ENCODE results near the gene ID2. TPM values are rescaled to one million over a fixed set of nuclear protein-coding genes. Genes with fewer than 3 reads are reported as not detected.
A peak's percentile ranks its signal among the peaks of the same experiment; 100 is the strongest.

ID2 gene, protein sequence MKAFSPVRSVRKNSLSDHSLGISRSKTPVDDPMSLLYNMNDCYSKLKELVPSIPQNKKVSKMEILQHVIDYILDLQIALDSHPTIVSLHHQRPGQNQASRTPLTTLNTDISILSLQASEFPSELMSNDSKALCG
- 423 and 431 TPM in 2 replicates for total RNA-seq

DNA sequence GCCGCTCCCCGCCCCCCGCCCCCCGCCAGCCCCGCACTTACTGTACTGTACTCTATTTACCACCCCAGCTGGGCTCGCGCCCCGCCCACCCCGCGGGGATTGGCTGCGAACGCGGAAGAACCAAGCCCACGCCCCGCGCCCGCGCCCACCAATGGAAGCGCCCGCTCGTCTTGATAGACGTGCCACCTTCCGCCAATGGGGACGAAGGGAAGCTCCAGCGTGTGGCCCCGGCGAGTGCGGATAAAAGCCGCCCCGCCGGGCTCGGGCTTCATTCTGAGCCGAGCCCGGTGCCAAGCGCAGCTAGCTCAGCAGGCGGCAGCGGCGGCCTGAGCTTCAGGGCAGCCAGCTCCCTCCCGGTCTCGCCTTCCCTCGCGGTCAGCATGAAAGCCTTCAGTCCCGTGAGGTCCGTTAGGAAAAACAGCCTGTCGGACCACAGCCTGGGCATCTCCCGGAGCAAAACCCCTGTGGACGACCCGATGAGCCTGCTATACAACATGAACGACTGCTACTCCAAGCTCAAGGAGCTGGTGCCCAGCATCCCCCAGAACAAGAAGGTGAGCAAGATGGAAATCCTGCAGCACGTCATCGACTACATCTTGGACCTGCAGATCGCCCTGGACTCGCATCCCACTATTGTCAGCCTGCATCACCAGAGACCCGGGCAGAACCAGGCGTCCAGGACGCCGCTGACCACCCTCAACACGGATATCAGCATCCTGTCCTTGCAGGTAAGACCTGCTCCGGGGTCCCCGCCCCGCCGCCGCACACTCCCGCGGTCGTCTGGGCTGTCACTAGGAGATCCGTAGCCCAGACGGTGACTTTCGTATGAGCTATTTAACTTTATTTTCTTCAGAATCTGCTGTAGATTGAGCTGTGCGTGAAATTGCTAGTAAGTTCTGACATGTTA, at the start of gene ID2:
TSS of gene ID2 (plus strand) at position 271 of the 907 bp plus-strand sequence. CDS start at position 381, 110 bp downstream.
- peaks cover 28% of the 10 kb centered on the region for H3K4me1 Mint-ChIP-seq (ENCODE audit: low read depth)
- peak within 1 kb of the TSS; percentile 98 for H3K27ac Mint-ChIP-seq
- H3K9me3 Mint-ChIP-seq, result no peaks in the 10 kb centered on the region
- peaks cover 38% of the 10 kb centered on the region for H3K36me3 Mint-ChIP-seq (ENCODE audit: low read depth)
- DNase-seq (ENCODE audit: low spot score), result peak; percentile 99
- H3K4me3 Mint-ChIP-seq (ENCODE audit: low read depth), result peak within 1 kb of the TSS; percentile 100
- H3K27me3 Mint-ChIP-seq (ENCODE audit: low read depth), result peaks cover 10% of the 10 kb centered on the region
- intact Hi-C loops (cut with micrococcal nuclease), result loop anchor here (1.0 to 10.0 kb wide), 17 partner anchors 74 to 1230 kb away; no protein-coding TSS in a partner anchor

DNA sequence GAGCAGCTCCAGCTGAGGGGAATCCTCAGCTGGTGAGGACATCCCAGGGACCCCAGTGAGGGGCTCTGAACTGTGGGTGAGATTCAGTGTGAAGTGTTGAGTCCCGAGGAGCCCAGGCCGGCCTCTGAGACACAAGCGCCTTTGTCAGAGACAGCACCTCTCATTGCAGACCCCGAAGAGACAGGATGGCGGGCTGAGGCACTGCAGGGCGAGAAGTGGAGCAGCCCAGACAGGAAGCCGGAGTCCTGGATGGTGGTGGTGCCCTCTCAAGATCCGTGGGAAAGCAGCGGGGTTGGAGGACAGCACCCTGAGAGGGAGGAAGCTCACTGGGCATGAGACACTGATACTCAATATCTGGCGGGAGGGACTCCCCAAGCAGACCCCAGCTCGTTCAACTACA, 49.1 kb upstream of the ID2 start:
- H3K27ac Mint-ChIP-seq, result no peak overlapping the region
- intact Hi-C loops (cut with micrococcal nuclease), result no loop called here

DNA sequence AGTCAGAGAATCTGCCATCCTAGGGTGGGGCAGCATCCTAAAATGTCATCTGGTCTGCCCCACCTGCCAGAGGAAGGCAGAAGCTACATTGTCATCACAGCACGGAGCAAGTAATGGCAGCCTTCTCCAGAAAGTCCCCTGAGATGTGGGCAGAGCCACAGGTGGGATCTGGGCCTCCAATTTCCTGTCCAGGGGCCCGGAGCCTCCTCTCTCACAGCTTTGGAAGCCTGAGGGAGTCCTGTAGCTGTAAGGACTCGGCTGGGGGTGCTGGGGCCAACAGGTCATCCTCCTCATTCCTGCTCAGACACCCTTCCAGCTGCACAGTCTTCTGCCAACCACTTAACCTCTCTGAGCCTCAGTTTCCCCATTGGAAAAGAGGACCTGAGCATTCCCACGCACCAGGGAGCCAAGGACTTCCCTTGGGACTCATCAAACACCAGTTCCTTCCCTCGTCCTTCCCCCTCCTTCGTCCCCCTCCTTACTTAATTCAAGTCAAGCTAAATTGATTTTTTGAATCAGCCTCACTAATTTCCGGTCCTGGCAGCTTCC, 48.6 kb upstream of the ID2 start:
- intact Hi-C loops (cut with micrococcal nuclease), result no loop called here
- no peaks in the 10 kb centered on the region for H3K9me3 Mint-ChIP-seq
- H3K4me1 Mint-ChIP-seq (ENCODE audit: low read depth), result peaks cover 2% of the 10 kb centered on the region
- no peak overlapping the region for H3K4me3 Mint-ChIP-seq (ENCODE audit: low read depth)
- peaks cover 26% of the 10 kb centered on the region for H3K27me3 Mint-ChIP-seq (ENCODE audit: low read depth)
- DNase-seq (ENCODE audit: low spot score), result no peak
- no peaks in the 10 kb centered on the region for H3K36me3 Mint-ChIP-seq (ENCODE audit: low read depth)
- H3K27ac Mint-ChIP-seq, result no peak overlapping the region

More for the DNA sequence above, 49.1 kb upstream of the ID2 start:
- Mint-ChIP-seq H3K4me1 (ENCODE audit: low read depth) (peaks cover 2% of the 10 kb centered on the region), H3K9me3 (no peaks in the 10 kb centered on the region), H3K4me3 (ENCODE audit: low read depth) (no peak overlapping the region), H3K36me3 (ENCODE audit: low read depth) (no peaks in the 10 kb centered on the region), H3K27me3 (ENCODE audit: low read depth) (peaks cover 22% of the 10 kb centered on the region)
- DNase-seq (ENCODE audit: low spot score), result no peak

DNA sequence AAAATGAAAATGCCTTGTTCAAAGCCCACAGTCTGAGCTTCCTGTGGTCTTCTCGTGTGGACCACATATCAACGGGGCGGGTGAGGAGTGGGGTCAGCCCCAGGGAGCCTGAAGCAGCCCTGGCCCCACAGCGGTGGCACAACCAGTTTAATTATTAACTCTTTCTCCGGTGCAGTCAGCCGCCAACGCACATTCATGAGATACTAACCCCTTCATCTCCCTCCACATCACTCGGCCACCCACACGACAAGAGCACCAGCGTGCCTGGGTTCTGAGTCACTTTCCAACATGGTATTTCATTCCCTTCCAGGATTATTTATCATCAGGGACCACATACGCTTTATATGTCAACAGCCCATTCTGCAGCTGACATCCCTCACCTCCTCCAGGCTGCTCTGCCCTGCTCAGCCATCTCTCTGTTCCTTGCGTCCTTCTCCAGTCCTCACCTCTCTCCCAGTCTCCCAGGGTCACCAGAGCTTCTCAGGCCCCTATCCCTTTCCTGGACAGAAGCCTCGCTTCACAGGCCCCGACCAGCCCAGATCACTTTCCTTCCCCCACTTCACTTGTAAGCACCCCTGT, 48.0 kb upstream of the ID2 start:
- peaks cover 26% of the 10 kb centered on the region for H3K27me3 Mint-ChIP-seq (ENCODE audit: low read depth)
- H3K4me3 Mint-ChIP-seq (ENCODE audit: low read depth), result no peak overlapping the region
- intact Hi-C loops (cut with micrococcal nuclease), result no loop called here
- no peaks in the 10 kb centered on the region for H3K36me3 Mint-ChIP-seq (ENCODE audit: low read depth)
- H3K27ac Mint-ChIP-seq, result no peak overlapping the region
- no peak for DNase-seq (ENCODE audit: low spot score)
- H3K4me1 Mint-ChIP-seq (ENCODE audit: low read depth), result peaks cover 2% of the 10 kb centered on the region
- no peaks in the 10 kb centered on the region for H3K9me3 Mint-ChIP-seq

DNA sequence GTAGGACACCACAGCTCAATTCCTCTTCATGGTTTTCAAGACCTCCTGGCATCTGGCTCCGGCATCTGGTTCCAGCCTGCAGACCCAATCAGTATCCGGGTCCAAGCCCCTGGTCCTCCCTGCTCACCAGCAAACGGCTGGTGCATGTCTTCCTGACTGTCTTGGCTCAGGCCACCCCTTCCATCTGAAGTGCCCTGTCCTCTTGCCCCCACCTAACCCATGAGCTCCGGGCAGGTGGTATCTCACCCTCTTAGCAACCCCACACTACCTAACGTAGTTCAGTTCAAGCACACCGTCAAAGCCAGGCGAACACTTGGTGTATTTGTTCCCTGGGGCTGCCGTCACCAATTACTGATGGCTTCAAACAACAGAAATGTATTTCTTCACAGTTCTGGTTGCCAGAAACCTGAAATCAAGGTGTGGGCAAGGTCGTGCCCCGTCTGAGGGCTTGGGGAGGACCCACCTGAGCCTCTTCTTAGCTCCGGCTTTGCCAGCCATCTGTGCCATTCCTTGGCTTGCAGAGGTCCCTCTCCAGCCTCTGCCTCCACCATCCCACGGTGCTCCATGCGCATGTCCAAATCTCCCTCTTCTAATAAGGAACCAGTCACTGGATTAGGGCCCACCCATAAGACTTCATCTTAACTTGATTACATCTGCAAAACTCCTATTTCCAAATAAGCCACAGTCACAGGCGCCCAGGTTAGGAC, 47.2 kb upstream of the ID2 start:
- Mint-ChIP-seq H3K4me1 (ENCODE audit: low read depth) (peaks cover 2% of the 10 kb centered on the region), H3K36me3 (ENCODE audit: low read depth) (no peaks in the 10 kb centered on the region), H3K27me3 (ENCODE audit: low read depth) (peaks cover 26% of the 10 kb centered on the region), H3K4me3 (ENCODE audit: low read depth) (no peak overlapping the region), H3K9me3 (no peaks in the 10 kb centered on the region), H3K27ac (no peak overlapping the region)
- DNase-seq (ENCODE audit: low spot score), result no peak
- intact Hi-C loops (cut with micrococcal nuclease), result no loop called here

DNA sequence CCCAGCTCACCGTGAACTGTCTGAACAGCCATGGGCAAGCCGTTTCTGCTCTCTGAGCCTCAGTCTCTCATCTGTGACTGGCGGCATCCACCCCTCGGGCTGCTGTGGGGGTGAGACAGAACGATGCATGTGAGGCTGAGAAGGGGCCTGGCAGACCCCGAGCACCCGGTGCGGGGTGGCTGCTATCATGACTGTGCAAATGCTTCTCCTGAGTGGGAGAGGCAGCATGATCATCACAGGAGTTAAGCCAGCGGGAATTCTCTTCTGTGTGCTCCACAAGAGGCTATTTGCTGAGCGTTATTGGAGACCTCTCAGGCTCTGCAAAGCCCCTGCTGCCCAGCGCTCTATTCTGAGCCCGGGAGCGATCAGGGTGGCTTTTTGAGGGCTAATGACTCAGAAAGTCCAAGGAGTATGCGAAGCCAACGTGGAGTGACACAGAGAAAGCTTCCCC, 45.8 kb upstream of the ID2 start:
- Mint-ChIP-seq H3K27ac (no peak overlapping the region), H3K4me3 (ENCODE audit: low read depth) (no peak overlapping the region), H3K27me3 (ENCODE audit: low read depth) (peaks cover 29% of the 10 kb centered on the region), H3K4me1 (ENCODE audit: low read depth) (peaks cover 2% of the 10 kb centered on the region), H3K9me3 (no peaks in the 10 kb centered on the region), H3K36me3 (ENCODE audit: low read depth) (no peaks in the 10 kb centered on the region)
- DNase-seq (ENCODE audit: low spot score), result no peak
- intact Hi-C loops (cut with micrococcal nuclease), result no loop called here

DNA sequence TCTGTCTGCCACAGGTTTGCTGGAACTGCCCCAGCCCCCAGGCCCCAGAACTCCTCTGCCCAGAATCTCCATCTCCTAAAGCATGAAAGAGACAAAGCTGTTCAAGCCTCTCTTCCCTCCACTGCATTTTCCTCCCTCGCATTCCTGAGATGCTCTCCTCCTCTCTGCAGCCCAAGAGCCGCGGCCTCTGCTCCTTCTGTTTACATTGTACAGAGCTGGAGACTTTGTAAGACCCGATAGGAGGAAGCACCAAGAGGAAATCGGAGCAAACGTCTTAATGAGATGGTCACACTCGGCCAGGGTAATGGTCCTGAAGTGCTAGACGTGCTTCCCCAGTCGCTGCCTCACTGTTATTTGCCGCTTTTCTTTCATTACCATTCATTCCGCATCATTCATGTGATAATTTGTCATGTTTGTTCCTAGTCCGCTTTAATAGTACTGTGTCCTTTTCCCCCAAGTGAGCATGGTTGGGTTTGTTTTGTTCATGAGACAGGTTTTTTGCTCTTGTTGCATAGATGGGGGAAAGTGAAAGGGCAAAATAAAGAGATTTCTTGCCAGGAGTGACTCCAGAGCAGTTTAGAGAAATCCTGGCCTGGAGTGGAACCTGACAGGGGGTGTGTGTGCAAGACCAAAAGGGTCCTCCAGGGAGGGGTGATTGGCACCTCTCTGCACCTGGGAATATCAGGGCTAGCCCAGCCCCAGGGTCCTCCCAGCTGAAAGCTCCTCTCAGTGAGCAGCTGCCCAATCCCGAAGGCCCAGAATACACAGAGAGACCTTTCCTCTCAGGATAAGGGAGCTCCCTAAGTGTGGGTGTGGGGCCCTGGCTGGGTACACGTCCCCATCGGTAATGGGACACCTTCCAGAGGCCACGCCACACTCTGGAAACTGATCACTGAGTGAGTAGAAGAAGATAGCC, 44.9 kb upstream of the ID2 start:
- Mint-ChIP-seq H3K27me3 (ENCODE audit: low read depth) (peaks cover 33% of the 10 kb centered on the region), H3K4me1 (ENCODE audit: low read depth) (peaks cover 2% of the 10 kb centered on the region), H3K36me3 (ENCODE audit: low read depth) (no peaks in the 10 kb centered on the region), H3K4me3 (ENCODE audit: low read depth) (no peak overlapping the region), H3K9me3 (no peaks in the 10 kb centered on the region), H3K27ac (no peak overlapping the region)
- DNase-seq (ENCODE audit: low spot score), result no peak
- intact Hi-C loops (cut with micrococcal nuclease), result no loop called here

DNA sequence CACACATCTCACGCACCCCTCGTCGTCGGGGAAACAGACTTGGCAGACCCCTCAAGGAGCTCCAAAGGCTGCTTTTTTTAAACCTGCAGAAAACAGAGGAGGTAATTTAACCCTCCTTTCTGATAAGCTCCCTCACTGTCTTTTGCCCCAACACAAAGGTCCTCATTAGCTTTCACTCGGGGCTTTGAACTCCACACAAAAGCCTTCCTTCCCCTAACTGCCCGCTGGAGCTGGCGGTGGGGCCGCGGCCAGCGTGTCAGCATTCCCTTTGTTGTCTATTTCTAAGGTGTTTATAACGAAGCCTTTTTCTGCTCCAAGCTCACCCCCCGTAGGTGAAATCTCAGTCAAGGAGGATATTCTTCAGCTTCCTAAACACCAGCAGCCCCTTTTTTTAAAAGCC, 43.5 kb upstream of the ID2 start:
- Mint-ChIP-seq H3K36me3 (ENCODE audit: low read depth) (no peaks in the 10 kb centered on the region), H3K4me1 (ENCODE audit: low read depth) (no peaks in the 10 kb centered on the region), H3K9me3 (no peaks in the 10 kb centered on the region), H3K4me3 (ENCODE audit: low read depth) (no peak overlapping the region), H3K27me3 (ENCODE audit: low read depth) (peaks cover 31% of the 10 kb centered on the region), H3K27ac (no peak overlapping the region)
- DNase-seq (ENCODE audit: low spot score), result no peak
- intact Hi-C loops (cut with micrococcal nuclease), result no loop called here

DNA sequence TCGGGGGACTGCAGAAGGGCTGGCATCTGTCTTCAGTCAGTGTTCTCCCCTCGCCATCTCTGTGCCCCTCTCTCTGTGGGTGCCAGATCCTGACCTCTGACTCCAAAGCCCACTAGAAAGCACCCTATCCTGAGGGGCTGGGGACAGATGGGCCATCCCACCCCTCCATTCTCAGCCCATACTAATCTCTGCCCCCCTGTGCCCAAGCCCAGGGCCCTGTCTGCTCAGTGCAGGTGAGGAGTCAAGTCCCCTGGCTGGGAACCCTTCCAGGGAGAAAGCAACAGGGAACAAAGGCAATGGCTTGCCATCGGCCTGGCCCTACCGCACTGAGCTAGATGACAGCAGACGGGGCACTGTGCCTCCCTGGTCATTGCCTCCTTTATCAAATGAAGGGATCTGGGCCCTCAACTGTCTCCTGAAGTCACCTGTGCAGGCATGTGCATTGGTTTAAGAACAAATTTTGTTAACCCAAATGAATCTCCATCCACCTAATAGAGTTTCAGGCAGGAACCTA, 42.7 kb upstream of the ID2 start:
- Mint-ChIP-seq H3K27ac (no peak overlapping the region), H3K4me1 (ENCODE audit: low read depth) (no peaks in the 10 kb centered on the region), H3K36me3 (ENCODE audit: low read depth) (no peaks in the 10 kb centered on the region), H3K4me3 (ENCODE audit: low read depth) (no peak overlapping the region), H3K27me3 (ENCODE audit: low read depth) (peaks cover 27% of the 10 kb centered on the region), H3K9me3 (no peaks in the 10 kb centered on the region)
- no peak for DNase-seq (ENCODE audit: low spot score)
- intact Hi-C loops (cut with micrococcal nuclease), result no loop called here

DNA sequence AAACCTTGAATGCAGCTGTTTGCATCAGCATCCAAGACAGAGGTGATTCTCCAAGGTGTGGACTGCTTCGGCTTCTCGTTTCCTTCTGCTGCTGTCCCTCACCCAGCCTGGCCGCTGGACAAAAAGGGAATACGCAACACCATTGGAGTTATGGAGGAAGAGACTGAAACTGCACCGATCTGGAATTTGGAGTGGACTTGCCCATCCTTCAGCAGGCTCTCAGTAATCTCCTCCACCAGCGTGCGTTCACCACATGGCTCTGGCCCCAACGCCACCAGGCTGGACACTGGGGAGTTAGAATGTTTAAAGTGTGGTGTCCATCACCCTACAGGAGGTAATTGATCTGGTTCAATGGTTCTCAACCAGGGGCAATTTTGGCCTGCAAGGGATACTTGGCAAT, 41.4 kb upstream of the ID2 start:
- peaks cover 20% of the 10 kb centered on the region for H3K27me3 Mint-ChIP-seq (ENCODE audit: low read depth)
- H3K36me3 Mint-ChIP-seq (ENCODE audit: low read depth), result no peaks in the 10 kb centered on the region
- DNase-seq (ENCODE audit: low spot score), result no peak
- no peaks in the 10 kb centered on the region for H3K9me3 Mint-ChIP-seq
- H3K27ac Mint-ChIP-seq, result no peak overlapping the region
- H3K4me1 Mint-ChIP-seq (ENCODE audit: low read depth), result peaks cover 2% of the 10 kb centered on the region
- no peak overlapping the region for H3K4me3 Mint-ChIP-seq (ENCODE audit: low read depth)
- intact Hi-C loops (cut with micrococcal nuclease), result no loop called here

DNA sequence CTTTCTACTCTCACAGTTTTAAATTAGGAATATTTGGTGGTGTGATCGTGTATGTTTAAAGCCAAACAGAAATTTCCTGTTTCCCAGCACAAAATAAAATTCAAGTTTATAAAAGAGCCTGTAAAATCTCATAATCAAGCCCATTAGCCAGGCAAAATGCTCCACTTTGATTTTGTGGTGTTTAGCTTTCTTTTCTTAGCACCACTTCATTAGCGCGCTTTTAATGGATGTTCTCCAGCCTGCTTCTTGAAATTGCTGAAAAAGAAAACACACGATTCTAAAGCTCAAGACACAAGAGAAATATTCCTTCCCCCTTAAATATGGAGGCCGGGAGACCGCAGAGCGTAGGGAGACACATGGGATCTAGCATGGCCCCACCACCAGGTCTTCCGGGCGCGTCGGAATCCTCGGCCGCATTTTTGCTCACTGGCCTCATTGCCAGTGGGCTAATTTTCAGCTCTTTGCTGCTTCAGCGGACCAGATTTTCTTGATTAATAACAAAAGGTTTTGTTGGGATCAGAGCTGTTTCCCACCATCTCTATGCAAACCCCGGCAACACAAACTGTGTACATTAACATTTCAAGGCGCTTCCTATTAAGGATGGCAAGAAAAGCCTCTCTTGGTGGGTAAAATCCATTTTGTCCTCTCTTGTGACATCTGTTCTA, 40.4 kb upstream of the ID2 start:
- Mint-ChIP-seq H3K27me3 (ENCODE audit: low read depth) (peaks cover 20% of the 10 kb centered on the region), H3K4me1 (ENCODE audit: low read depth) (peaks cover 2% of the 10 kb centered on the region), H3K4me3 (ENCODE audit: low read depth) (no peak overlapping the region), H3K36me3 (ENCODE audit: low read depth) (no peaks in the 10 kb centered on the region), H3K9me3 (no peaks in the 10 kb centered on the region), H3K27ac (no peak overlapping the region)
- DNase-seq (ENCODE audit: low spot score), result no peak
- intact Hi-C loops (cut with micrococcal nuclease), result no loop called here

Measured in activated T-helper 2 cell treated with anti-CD3 and anti-CD28 coated beads, Interferon-gamma antibody, Interleukin-2, Interleukin-4, amounts not matched to agents 10 μg/mL and 5 μg/mL and 100 μg/mL, durations not matched to agents 14 hours and 24 hours and 36 hours (primary cell).